GM21576 (cell line): Measurements from ENCODE around the gene NOTO.

ENCODE experiments used
- ATAC-seq: cut with Tn5 transposase; IDR thresholded peaks from one replicate; pipeline ENCODE4 v1.9.1; 2021; ENCODE audit warnings: mild to moderate bottlenecking, moderate library complexity; ENCODE audit not compliant: unreplicated experiment

Gene NOTO

DNA sequence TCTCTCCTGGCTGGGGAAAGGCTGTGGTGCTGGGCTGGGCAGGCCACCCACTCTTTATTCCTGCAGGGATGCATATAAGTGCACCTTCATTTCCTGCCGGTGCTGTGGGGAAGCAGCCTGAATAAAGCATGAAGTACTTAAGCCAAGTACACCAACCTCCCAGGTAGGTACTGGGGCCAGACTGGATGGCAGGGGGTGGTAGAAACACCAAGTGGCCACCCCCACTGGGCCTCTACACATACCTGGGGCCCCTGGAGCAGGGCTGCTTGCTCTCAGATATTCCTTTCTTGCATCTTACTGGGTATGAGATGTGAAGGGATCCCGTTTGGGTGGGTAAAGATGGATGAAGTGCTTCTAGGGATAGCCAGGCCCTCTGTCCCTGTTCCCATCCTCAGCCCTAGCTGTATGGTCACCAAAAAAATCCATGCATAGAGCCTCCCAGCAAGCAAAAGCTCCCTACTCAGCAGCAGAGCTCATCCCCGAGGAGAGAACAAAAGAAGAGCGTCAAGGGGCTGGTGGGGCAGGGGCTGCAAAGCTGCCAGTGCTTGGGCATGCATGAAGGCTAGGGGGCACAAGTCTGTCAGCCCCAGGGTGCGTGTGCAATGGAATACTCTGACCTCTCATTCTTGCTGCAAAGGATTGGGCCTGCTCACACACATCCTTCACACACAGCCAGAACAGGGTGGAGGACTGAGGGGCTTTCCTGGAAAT is 53.7 kb downstream of the NOTO start:
- ATAC-seq, result no peak

DNA sequence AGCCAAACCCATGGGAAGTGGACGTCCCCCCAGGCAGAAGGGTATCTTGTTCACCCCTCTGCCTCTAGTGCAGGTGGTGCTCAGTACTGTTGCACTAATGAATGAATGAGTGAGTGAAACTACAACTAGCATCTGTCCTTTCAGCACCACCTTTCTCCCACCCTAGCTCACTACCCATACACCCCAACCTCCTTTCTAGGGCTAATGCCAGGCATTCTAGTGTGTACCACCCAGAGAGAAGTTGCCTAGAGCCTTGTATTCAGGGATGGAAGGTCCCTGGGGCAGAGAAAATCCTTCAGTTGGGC is 54.2 kb downstream of the NOTO start:
- no peak for ATAC-seq

DNA sequence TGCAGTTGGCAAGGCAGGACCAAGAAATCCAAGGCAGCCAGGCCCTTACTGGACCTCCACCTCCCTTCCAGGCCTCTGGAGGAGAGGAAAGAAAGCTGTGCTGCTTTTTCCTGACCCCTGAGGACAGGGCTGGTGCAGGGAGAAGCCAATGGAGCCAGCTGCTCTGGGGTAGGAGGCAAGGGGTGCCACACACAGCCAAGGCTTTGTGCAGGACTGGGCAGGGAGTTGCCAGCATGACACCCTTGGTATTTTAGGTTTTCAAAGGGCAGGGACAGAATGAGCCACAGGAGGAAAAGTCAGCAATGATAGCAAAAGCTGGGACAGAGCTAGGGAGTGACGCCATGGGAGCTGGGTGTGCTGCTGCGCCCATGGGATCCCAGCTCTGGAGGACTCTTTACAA is 54.6 kb downstream of the NOTO start:
- no peak for ATAC-seq

DNA sequence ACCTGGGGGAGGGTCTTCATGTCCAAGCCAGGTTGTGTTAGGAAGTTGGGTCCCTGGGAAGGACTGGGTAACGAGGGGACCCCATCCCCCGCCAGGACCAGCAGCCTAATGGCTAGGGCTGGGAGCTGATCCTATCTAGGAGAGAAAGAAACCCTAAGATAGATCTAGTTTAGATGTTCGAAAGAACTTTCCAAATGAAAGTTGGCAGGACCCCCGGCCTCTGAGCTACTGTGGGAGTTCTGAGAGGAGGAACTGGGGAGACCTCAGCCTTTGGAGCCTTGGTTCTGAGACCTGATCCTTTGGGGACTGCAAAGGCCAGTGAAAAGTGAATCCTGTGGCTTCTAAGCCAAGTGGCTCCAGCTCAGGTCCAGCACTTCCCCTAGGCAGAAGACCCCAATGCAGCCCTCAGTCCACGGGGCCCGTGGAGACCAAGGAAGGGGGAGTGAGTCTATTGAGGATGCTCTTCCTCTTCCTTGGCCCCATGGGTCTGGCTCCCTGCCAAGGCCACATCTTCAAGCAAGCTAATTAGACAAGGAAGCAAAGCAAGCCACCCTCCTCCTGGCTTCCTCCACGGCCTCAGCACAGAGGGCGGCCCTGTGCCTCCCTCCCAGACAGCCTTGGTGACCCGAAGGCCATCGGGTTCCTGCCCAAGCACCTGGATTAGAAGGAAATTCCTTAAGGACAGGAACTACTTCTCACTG is 55.2 kb downstream of the NOTO start:
- no peak for ATAC-seq

DNA sequence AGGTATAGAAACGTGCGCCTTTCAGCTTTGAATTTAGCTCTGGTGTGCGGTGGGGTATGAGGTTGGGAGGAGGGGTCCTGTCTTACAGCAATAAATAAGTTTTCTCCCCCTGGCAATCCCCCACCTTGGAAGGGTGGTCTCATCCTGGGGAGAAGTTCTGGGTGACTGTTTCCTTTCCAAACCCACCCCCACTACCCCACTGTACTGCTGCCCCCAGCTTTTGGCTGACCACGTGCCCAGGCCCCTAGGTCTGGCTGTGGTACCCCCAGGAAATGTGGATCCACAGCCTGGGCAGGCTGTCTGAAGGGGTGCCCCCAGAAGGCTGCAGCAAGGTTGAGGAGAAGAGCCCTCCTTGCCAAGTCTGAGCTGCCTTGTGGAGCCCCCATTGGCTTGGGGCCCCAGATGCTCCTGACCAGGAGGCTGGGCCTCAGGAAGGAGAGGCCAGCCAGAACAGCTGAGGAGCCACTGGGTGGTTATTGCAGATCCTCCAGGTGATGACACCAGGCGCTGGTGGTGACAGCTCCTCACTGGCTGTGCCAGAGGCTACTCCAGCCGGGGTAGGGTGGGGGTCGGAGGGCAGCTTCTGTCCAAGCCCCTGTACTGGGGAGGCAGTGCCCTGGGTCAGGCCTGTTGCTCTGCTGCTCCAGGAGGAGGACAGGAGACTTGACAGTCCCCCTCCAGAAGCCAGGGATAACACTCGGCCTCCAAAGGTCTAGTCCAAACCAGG is 56.0 kb downstream of the NOTO start:
- ATAC-seq, result no peak

DNA sequence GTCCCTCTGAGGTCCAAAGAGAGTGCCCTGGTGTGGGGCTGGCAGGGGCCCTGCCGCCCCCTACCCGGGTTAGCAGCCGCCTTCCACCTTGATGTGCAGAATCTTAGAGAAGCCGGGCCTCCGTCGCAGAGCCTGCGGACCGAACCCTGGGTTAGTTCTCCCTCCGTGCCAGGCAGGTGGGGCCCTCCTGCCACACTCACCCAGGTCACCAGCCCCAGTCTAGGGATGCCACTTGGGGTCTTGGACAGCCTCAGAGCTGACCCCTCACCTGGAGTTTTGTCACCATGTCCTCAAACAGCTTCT is 56.5 kb downstream of the NOTO start:
- ATAC-seq, result no peak

DNA sequence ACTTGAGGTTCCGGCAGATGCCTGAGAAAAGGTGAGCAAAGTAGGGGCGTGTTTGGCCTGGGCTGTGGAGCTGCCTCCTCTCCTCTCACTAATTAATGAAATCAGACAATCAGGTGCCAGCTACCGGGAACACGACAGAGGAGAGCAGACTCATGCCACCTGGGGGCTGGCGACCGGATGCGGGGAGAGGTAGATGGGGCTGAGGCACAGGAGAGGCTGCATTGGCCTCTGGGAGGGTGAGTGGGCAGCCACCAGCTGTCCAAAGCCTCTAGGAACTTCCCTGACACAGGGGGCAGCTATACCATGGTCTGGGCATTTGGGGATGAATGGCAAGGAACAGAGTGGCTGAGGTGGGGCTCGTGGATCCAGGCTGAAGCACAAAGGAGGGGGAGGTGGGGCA is 56.9 kb downstream of the NOTO start:
- ATAC-seq, result no peak

DNA sequence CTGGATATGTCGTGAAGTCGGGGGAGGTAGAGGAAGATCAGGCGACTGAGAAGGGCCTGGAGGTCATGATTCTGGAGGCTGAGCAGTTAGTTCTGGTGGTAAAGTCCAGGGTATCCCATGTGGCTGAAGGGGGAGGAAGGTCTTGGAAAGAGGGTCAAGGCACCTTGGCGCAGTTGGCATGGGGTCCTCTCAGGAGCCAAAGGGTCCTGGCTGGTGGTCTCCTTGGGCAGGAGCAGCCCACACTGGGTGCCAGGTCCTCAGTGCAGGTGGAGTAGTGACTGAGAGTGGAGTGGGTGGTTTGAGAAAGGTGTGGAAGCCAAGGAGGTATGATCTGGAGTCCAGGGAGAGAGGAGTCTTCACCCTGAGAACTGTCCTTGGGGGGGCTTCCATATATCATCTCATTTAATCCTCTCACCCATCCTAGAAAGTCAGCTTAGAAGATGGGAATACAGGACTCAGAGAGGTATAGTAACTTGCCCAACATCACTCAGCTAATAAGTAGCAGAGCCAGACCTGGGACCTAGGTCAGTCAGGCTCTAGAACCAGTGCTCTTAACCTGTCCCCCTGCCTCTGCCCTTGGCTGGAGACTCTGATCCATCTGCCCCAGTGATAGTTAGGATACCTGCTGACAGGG is 57.4 kb downstream of the NOTO start:
- ATAC-seq, result no peak

DNA sequence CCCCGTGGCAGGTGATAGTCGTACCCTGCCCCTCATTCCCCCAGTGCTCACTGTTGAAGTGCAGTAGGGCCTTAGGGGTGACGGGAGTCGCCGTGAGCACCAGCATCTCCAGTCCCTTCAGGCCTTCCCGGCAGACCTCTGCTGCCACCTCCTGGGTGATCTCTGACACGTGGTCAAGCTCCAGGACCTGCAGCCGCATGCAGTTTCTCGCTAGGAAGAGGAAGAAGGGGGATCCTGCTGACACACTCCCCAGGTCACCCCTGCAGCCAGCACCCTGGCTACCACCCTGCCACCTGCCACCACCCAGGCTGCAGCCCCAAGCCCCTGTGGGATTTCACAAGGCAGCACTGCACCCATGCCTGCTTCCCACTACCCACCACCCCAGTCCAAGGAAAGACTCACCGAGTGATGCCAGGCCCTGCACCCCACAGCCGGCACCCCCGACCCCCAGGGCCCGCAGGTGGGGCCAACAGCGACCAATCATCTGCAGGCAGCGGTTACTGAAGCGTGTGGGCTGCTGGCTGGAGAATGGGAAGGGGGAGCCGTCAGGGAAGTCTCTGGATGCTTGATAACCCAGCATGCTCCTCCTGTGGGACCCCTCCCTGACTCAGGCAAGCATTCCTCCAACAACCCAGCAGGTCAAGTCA is 58.1 kb downstream of the NOTO start:
- ATAC-seq, result no peak
